VCaP (cell line): ENCODE measurements around the gene TPO.

Experiments used
- H3K27ac ChIP-seq: fragments of 450-650 bp; 2 replicates; pipeline ENCODE4 v1.5.1; 2017
- TF ChIP-seq, protein P1 (sequence below): fragments of 450-650 bp; conservative IDR thresholded peaks from 2 replicates; pipeline ENCODE4 v1.5.1; 2017; ENCODE audit warnings: mild to moderate bottlenecking, moderate library complexity

TPO gene

DNA sequence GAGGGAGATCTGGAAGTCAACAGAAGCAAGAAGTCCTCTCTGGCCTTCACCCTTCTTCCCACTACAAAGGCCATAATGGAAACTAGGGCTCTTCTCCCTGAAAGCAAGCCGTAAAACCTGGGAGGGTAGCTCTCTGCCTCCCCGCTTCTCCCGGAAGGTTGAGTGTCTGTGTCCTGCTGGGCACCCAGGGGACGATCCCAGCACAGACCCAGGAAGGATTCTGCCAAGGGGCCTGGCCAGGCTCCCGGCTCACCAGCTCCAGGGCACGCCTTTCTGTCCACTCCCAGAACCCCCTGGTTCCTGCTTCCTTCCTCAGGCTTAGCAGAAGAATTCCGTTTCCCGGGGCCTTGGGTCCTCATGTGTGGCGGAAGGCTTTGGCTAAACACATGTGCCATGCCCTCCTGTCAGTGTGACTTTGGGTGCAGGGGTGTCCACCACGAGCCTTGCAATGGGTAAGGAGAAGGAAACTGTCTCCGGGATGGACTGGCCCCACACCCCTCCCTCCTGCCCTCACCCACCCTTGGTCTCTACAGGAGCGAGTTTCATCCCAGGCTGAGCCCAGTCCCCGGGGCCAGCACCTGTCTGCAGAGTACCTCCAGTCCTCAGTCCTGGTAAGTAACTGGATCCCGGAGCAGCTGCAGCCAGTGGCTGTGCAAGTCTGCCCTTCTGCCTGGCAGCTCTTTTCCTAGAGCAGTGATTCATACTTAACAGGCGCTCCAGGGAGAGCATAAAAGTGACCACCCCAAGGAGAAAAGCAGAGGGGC, 135.8 kb downstream of the TPO start:
- TF ChIP-seq, protein P1, sequence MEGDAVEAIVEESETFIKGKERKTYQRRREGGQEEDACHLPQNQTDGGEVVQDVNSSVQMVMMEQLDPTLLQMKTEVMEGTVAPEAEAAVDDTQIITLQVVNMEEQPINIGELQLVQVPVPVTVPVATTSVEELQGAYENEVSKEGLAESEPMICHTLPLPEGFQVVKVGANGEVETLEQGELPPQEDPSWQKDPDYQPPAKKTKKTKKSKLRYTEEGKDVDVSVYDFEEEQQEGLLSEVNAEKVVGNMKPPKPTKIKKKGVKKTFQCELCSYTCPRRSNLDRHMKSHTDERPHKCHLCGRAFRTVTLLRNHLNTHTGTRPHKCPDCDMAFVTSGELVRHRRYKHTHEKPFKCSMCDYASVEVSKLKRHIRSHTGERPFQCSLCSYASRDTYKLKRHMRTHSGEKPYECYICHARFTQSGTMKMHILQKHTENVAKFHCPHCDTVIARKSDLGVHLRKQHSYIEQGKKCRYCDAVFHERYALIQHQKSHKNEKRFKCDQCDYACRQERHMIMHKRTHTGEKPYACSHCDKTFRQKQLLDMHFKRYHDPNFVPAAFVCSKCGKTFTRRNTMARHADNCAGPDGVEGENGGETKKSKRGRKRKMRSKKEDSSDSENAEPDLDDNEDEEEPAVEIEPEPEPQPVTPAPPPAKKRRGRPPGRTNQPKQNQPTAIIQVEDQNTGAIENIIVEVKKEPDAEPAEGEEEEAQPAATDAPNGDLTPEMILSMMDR, result no peak
- H3K27ac ChIP-seq, result no peak overlapping the region

DNA sequence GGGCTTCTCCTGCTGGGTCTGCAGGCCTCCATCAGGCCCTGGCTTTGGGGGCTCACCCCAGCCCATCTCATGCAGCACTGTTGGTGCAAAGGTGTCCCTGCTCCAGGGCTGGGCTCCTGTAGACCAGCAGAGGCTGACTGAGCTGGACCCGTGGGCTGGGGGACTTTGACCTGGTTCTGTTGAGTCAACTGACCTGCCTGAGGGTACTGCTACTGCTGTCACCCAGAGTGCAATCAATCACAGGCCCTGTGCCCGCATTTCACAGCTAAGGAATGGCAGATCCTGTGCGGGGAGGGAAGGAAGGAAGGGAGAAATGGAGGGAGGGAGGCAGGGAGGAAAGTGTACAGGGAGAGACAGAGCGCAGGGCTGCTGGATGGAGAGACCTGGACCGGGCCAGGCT, 136.8 kb downstream of the TPO start:
- no peak overlapping the region for H3K27ac ChIP-seq
- TF ChIP-seq, protein P1, result no peak

DNA sequence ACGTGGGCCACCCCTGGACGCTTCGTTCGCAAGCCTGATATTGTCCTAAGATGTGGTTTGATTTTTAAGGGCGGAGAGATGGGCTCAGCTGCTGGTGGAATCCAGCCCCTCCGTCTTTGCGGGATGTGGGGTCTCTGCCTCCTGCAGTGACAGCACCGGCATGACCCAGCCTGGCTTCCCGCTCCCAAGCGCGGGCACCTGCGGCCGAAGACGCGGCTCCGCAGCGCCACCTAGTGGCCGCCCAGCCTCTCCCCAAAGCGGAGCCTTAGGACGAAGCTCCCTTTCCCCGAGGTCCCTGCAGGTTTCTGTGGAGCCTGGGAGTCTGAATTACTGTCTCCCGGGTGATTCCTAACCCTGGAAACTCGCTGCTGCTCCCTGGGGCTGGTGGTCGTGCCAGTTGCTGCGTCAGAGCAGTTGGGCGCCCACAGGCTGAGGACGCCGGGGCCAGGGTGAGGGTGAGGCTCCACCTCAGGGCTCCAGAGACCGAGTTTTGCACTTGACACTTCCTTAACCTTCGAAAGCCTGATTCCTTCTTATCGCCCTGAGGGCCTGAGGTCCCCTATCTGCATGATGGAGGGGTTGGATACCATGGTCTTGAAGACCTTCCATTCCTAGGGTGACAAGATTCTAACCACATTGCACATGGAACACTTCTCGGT, 137.5 kb downstream of the TPO start:
- H3K27ac ChIP-seq, result no peak overlapping the region
- TF ChIP-seq, protein P1, result peak; percentile 97

GRCh38 chr2:1551905-1552304, 138.6 kb downstream of the TPO start:
- TF ChIP-seq, protein P1, result no peak
- no peak overlapping the region for H3K27ac ChIP-seq

- TF ChIP-seq, protein P1, result no peak
- no peak overlapping the region for H3K27ac ChIP-seq
Observed at GRCh38 chr2:1552611-1553010, 139.3 kb downstream of the TPO start.

GRCh38 chr2:1553671-1554295, 140.5 kb downstream of the TPO start:
- TF ChIP-seq, protein P1, result peak; percentile 33
- H3K27ac ChIP-seq, result no peak overlapping the region

- no peak overlapping the region for H3K27ac ChIP-seq
- TF ChIP-seq, protein P1, result no peak
Observed at GRCh38 chr2:1556286-1556685, 143.0 kb downstream of the TPO start.
